ENCODE measurements around the gene RBMS1. TPM values are rescaled to one million over a fixed set of nuclear protein-coding genes. Genes with fewer than 3 reads are reported as not detected.
A peak's percentile ranks its signal among the peaks of the same experiment; 100 is the strongest.

Gene RBMS1
- total RNA-seq, 1 donor from 2014 or later = 76.3 TPM

DNA sequence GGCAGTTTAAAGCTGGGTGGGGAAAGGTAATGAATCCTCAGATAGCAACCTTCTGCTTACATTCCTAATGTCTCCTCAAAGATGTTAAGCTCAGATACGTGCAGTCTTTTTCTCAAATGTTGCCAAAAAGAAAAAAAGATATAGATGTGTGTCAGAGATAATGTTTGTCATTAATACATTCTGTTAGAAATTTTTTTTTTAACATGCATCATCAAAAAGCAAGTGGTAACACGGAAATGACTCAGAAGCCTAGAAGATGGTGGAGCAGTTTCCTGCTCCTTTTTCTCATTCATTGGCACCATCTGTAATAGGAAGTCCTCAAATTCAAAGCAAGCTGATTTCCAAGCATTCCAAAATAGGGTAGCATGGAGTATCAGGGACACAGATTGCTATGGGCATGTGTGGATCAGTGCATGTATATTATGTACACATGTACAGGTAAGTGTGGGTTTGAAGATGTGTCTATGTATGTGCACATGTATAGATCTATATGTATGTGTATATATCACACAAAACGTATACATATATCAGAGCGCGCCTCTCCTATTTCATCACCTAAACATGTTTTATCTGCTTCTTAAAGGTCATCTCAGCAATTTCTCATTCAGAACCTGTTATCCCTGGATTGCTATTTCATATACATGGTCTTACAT lies 213.7 kb downstream of the RBMS1 start:
- DNase-seq (ENCODE audit: low read depth, low spot score) = peak; percentile 48

- no peak for DNase-seq (ENCODE audit: low read depth, low spot score)
Observed at GRCh38 chr2:160278879-160279177, 214.8 kb downstream of the RBMS1 start.

DNA sequence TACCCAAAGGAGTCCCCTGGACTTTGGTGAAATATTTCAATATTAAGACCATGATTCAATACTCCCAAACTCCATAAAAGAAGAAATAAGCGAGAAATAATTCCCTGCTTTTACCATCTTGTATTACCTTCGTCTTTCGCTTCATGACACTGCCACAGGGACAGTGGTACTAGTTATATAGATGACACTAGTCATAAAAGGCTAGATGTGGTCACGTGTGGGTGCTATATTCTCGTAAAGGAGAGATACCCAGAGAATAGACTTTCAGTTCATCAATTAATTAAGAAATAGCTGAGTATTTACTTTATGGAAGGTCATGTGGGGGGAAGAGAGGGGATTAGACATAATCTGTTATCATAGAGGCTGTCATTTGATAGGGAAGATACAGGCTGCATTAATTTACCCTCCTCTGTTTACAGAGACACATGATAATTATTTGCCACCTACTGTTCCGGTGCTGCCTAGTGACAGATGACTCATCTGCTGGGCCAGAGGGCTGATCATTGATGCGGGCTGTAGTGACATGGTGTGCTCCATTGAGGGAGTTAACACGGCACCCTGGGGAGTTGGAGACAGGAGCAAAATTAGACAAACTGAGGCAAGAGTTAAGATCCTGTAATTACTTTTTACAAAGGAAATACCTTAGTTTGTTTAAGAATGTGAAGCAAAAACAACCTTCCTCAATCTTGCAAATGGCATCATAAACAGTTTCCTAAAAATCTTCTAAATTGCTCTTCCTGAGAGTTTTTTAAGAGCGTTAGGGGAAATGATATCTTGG lies 215.3 kb downstream of the RBMS1 start:
- DNase-seq (ENCODE audit: low read depth, low spot score) = no peak

DNA sequence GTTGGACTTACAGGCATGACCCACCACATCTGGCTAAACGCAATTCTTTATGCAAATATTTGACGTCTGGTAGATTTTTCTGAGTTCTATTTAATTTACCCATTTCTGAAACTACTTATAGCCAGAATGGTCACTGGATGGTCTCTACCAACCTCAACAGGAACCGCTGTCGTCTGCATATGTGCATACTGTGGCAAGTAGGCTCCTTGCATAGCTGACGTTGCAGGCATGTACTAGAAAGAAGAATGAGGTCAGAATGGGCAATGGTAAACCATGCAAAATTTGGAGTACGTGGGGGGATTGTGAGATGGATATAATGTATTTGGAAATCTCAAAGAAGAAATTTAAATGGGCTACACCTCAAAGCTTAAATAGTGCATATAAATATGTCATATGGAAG lies 216.5 kb downstream of the RBMS1 start:
- no peak for DNase-seq (ENCODE audit: low read depth, low spot score)

GRCh38 chr2:160275656-160276055 lies 218.0 kb downstream of the RBMS1 start:
- DNase-seq (ENCODE audit: low read depth, low spot score) = no peak

DNA sequence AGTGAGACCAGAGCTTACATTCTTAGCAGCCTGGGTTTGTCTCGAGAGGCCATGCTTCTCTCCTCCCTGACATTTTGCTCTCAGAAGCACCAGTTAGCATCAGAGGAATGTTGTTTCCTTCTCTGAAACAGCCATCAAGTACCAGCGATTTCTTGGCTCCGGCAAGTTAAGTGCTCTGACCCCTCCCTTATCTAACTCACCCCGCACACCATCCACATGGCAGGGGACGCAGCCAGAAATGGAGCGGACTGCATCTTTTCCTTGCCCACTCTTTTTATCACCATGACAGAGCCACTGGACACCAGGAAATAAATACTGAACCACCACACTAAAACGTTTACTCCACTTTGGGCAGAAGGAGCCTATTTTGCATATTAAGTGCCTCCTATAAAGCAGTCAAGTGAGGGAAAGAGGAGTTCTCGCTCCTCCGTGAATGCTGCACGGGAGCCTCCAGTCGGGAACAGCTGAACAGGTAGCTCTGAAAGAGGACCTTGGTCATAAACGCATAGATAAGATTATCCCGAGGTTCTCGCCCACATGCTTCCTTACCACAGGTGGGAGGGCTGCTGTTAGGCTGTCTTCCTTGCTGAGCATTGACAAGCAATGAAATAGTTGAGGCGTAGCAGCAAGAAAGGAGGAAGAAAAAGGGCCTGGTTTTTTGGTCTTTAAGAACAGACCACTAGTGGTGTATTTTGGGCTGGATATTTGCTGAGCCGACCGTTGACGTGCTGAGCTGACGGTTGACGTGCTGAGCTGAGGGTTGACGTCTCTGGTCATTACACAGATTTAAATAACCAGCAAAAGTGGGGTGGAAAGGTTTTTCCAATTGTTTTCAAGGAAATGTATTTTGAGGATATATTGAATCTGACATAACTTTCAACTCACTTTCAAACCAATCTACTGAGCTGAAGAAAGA lies 222.2 kb downstream of the RBMS1 start:
- DNase-seq (ENCODE audit: low read depth, low spot score) = no peak

- no peak for DNase-seq (ENCODE audit: low read depth, low spot score)
Observed at GRCh38 chr2:160270571-160271113, 223.0 kb downstream of the RBMS1 start.

DNA sequence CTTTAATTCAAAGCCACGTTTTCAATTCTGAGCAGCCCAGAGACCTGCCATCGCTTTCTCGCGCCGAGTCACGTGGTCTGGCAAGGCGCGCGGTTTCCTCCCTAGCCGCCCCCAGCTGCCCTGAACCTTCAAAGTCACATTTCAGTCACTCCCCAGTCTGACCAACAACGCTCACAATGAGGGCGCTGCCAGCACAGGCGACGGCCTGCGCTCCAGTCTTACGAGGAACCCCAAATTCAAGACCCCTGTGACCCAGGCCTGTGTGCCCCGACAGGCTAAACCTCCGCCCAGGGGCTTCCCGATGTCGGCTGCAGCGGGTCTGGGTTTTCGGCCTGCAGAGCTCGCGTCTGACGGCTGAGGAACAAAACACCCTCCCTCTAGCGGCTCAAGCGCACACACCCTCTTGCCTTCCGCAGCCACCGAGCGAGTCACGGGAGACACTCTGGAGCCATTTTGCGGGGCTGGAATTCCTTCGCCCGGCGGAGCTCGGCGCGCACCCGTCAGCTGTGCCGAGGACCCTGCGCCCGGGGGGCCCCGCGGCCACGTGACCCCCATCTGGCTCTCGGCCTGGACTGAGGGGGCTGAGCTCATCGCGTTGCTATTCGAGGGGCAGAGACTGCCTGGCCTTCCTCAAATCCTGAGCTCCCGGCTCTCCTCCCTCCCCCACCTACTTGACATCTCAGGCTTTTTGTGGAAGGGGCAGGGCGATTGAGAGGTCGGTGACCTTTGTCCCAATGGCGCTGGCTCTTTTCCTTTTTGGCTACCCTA lies 223.6 kb downstream of the RBMS1 start:
- peak; percentile 63 for DNase-seq (ENCODE audit: low read depth, low spot score)

DNA sequence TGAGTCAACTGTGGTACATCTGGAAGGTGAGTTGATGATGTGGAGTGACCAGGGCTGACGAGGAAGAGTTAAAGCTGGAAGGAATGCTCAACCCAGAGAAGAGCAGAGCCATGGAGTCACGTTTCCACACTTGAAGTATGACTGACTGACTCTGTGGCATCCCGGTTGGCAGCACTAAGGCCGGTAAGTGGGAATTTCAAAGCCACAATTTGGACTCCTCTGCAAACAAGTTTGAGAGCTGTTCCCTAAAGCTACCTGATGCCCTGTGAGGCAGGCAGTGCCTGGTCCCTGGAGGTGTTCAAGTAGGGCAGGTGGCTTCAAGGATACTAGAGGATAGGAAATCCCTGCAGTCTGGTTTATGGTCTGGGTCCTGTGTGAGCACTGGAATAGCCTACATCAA lies 224.2 kb downstream of the RBMS1 start:
- no peak for DNase-seq (ENCODE audit: low read depth, low spot score)

GRCh38 chr2:160268151-160268781 lies 225.3 kb downstream of the RBMS1 start:
- DNase-seq (ENCODE audit: low read depth, low spot score) = no peak

DNA sequence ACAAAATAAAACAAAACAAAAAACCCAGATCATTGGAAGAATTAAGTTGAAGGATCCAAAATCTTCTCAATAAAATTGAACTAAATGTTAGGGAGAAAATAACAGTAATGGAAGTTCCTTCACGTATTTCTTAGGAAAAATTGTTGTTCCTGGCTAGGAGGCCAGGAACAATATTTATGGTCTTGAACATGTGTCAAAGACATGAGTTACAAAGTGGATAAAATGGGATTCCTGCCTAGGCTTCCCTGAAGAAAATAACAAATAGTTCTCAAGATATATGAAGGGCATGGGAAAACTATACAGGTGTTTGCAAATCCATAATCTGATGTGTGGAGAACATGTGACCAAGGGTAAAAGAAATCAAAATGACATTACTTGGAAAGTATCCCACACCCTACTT lies 225.9 kb downstream of the RBMS1 start:
- no peak for DNase-seq (ENCODE audit: low read depth, low spot score)

DNA sequence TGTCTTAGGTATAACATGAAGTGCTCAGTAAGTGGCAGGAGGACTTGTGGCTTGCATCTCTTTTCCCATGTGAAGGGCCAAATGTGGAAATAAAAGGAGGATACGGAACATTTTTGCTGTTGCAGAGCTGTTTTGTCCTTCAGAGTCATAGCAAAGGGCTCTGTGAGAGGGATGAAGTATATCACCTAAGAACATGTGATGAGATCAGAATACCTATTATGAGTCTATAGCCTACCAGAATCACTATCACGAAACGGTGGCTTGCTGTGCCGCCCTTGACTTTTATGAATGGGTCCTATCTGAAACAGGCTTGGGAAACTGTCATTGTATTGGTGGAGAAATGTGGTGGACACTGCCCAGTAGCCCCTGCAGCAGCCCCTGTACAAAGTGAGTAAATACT lies 226.6 kb downstream of the RBMS1 start:
- DNase-seq (ENCODE audit: low read depth, low spot score) = no peak

- DNase-seq (ENCODE audit: low read depth, low spot score) = no peak
Observed at GRCh38 chr2:160266037-160266551, 227.5 kb downstream of the RBMS1 start.

DNA sequence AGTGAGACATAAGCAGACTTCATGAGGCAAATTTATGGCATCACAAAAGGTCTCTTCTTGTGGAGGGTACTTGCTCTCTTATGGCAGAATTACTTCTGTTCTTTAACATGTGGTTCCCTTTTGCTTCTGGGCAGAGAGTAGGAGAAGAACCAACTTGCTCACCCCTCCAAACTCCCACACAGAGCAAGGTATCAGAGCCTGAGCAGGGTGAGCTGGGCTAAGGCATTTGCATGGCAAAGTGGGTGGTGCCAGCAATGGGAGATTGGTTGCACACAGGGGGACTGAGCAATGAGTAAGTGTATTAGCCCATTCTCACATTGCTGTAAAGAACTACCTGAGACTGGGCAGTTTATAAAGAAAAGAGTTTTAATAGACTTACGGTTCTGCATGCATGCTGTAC lies 229.3 kb downstream of the RBMS1 start:
- DNase-seq (ENCODE audit: low read depth, low spot score) = no peak

GRCh38 chr2:160261732-160262131 lies 231.9 kb downstream of the RBMS1 start:
- DNase-seq (ENCODE audit: low read depth, low spot score) = no peak

DNA sequence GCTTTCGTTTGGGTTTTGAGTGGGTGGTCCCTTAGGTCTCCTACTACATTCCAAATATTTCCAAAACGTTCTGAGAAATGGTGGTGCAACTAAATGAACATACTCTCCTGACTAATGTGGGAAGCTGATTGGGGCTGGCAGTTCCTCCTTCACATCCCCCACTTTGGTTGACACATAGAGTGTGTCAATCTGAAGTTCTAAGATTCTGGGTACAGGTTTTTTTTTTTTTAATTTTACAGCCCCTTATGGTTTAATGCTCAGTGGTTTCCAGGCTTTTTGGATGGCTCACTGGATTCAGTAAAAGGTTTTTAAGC lies 235.2 kb downstream of the RBMS1 start:
- DNase-seq (ENCODE audit: low read depth, low spot score) = no peak

GRCh38 chr2:160257743-160258491 lies 235.7 kb downstream of the RBMS1 start:
- DNase-seq (ENCODE audit: low read depth, low spot score) = no peak

DNA sequence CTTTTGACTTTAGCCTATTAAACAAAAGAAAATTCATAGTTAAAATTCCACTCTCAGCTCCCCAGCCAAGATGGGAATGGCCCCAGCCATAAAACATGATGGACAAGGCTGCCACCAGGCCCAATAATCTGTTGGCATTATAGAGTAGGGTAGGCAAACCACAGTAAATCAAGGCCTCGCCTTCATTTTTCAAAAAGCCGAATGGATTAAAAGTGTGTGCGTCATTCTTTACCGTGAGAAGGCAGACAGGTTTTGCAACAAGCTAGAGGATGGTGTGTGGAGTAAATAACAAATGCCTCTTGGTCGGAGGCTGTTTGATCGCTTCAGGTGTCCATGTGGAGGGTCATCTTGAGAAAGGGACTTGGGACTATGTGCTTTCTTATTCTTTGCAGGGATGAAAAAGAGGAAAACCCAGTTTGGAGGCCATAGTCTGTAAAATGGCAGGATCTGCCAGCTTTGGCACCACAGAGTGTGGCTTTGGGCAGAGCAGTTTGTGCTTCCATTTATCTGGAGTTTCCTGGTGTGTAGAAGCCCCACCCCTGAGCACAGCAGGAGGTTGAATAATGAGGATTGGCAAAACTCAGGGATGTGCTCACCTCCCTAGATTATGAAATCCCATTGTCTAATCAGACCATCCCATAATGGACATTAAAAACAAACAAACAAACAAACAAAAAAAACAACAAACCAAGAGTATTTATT lies 236.4 kb downstream of the RBMS1 start:
- DNase-seq (ENCODE audit: low read depth, low spot score) = no peak

DNA sequence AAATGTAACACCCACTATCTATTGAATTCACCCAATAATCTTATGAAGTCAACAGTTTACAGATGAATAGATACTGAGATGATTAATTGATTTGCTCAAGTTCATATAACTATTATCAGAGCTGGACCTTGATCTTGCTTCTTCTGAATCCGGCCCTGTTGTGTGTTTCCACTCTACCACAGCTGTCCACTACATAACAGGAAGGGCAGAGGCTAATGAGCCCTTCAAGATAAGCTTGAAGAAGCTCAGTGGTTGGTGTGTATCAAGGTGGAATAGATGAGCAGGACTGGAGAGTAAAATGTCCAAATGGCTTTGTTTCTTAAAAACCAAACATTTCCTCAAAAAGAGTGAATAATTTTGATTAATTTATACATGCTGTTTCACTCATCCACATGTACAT lies 237.1 kb downstream of the RBMS1 start:
- DNase-seq (ENCODE audit: low read depth, low spot score) = no peak

Measured in pulmonary artery endothelial cell (primary cell).